GM15510 (cell line): Measurements from ENCODE around the gene CCDC107.

Source experiments
- POLR2A ChIP-seq: IDR thresholded peaks from 3 replicates; pipeline ENCODE4 v1.6.1; 2011; ENCODE audit warnings: borderline replicate concordance; ENCODE audit not compliant: insufficient read length; ENCODE audit errors: extremely low read depth

Gene CCDC107

DNA sequence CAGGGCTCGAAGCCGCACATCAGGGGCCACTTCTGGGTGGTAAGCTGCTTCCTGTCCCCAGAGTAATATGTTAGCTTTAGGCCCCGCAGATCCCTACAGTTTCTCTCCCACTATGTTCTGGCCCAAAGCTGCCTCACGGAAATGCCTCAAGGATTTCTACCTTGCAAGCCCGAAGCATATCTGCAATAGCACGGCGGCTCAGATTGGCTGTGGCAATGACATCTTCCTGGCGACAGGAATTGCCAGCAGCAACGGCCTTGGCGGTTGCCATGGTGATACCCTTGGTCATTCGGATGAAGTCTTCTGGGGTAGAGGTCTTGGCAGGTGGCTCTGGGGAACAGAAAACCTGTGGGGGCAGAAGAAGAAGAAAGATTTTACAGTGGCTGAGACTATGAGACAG is 41.9 kb downstream of the CCDC107 start:
- no peak for TF ChIP-seq POLR2A

DNA sequence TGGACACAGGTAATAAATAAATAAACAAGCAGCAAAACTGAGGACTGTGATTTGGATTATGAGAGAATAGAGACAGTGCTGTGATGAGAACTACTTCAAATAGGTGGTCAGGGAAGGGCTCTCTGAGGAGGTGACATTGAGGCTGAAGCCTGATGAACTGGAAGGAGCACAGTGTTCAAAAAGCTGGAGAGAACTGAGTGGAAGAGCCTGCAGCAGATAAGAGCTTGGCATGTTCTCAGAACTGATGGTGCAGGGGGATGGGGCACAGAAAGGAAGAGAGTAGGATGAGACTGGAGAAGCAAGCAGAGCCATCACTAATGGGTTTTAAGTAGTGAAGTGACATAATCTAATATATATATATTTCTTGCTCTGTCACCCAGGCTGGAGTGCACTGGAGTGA is 42.9 kb downstream of the CCDC107 start:
- no peak for TF ChIP-seq POLR2A

DNA sequence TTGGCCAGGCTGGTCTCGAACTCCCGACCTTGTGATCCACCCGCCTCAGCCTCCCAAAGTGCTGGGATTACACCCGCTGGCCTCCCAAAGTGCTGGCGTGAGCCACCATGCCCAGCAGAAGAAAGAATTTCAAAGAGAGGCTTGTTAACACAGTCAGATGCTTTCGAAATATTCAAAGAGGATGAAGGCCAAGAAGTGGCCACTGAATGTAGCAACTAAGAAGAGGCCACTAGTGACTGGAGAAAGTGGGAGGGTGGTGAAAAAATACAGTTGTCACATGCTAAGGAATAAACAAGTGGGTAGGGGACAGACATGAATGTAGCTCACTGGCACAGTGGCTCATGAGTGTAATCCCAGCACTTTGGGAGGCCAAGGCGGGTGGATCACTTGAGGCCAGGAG is 44.6 kb downstream of the CCDC107 start:
- no peak for TF ChIP-seq POLR2A

DNA sequence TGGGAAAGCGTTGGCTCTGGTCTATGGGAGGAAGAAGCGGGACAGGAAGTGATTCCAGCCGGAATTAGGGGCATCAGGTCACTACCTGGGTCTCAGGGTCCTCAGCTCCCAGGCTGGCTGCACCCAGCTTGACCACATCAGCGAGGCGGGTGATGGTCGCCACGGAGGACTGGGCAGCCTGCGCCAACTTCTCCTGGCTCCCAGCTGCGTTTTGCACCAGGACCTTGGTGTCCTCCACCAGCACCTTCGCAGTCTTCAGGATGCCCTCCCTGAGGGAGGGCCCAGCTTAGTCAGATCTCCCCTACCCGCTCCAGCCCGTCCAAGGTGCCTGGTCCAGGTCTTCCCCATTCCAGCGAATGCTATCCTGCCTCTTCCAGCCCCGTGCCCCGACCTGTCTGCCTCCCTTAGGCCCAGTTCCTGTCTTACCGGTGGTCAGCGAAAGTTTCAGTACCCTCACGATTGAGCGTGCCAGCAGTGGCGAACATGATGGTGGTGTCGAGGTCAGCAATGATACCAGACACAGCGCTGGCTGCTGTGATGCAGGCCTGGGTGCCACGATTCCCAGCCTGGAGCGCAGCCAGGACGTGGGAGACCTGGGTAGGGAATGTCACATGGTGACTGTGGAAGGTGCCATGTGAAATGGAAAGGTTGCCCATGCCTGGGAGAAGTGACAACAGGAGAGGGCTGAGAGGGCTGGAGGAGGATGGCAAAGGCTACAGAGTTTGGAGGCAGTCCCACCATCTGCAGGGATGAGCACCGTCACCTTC is 46.0 kb downstream of the CCDC107 start:
- no peak for TF ChIP-seq POLR2A

DNA sequence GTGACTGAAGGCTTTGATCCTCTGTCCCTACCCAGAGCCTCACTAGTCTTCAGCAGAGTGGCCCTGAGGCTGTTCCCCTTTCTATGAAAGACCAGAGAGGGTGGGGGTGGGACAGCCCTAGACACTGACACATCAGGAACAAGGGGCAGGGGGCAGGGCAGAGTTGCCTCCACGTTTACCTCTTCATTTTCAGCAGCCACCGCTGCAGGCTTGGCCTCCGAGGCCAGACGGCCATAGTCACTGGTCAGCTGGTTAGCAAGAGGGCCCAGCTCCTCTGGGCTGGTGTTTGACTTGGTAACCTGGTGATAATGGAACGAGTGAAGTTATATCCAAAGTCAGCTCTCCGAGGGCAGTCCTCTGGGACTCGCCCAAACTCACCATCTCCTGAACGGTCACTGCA is 47.3 kb downstream of the CCDC107 start:
- no peak for TF ChIP-seq POLR2A

DNA sequence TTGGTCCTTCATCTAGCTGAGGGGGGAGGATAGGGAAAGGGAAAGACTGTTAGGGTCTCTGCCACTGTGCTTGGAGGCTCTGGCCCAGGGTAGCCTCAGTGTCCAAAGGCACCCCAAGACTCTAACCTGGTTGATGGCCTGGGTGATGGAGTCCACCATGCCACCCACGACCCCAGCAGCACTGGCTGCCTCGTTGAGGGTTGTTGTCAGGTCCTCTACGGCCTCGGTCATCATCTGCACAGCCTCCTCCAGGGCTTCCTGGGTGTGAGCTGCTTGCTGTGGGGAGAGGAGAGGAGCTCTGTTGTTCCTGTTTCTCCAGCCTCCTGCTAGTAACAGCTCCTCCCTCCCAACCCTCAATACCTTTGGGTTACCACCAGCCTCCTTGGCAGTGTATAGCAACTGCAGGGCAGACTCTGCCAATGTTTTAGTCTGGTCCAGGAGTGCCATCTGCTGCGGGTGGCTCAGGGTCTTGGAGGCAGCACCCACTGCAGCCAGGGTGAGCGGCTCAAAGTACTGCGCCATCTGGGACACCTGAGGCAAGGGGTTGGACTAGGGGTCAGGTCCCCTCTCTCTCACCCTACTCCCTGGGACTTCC is 47.8 kb downstream of the CCDC107 start:
- no peak for TF ChIP-seq POLR2A

DNA sequence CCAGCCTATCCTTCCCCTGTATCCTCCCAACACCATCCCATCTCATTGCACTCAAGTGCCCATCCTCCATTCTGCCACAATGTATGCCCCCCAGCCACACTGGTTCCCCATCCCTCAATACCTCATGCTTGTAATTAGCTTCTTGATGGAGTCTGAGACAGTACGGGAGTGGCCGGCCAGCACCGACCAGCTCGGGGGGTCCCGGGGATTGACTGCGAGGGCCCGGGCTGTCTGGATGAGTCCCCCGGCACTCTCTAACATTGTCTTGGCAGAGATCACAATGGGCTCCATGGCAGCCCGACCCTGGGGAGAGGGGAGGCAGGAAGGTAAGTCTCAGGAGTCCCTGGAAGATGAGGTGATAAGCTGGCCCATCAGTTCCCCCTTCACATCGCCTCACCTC is 48.9 kb downstream of the CCDC107 start:
- no peak for TF ChIP-seq POLR2A

DNA sequence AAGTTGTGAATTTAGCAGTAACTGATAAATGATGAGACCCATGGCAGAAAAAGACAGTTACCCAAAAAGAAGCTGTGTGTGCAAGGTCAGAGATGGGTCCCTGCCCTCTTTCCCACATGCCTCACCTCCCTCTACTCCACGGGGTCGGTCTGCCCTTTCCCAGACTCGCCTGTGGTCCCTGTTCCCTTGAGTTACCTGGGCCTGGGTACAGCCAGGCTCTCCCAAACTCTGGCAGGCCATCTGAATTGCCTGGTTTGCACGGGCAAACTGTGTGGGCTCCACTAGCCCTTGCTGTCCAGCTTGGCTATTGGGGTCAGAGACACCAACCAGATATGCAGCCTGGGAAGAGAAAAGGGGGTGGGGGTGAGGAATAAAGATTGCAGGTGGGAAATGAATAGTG is 50.1 kb downstream of the CCDC107 start:
- no peak for TF ChIP-seq POLR2A

DNA sequence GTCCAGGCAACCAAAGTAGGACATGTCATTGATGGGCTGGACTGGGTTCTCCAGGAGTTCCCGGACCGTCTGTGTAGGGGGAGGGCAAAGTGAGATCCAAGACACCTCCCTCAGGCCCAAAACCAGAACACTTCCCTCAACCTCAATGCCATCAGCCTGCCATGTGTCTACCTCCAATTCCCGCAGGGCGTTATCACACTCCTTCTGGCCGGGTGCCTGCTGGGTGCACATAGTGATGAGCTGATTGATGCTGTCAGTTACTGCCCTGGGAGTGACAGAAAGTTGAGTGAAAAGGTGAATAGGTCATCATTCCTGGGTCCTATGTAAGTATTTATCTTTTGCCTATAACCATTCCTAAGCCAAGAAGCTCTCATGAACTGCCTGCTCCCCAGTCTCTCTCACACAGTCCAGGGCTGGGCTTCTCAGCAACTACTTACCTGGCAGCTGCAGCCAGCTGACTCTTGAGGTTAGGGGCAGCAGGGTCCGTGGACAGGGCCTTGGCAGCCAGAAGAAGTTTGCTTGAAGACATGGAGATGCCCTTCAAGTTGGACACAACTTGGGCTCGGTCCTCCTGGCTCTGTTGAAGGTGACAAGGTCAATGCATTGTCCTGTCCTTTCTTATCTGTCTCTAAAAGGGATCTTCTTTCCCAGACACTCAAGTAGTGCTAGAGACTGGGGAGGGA is 52.9 kb downstream of the CCDC107 start:
- TF ChIP-seq POLR2A: no peak
